Measurements from ENCODE around the gene AQP12B. TPM values are rescaled to one million over a fixed set of nuclear protein-coding genes. Genes with fewer than 3 reads are reported as not detected.

Gene AQP12B
- total and polyA plus RNA-seq, 2 of the 13 experiments (the other 11 are each of a cell fraction or from before 2014, with no cell fraction given), result not detected

- TF ChIP-seq KIAA2018 (CRISPR knock-in tag; IDR thresholded peaks at IDR 0.05; ENCODE audit: borderline replicate concordance) (no peak), LRRFIP1 (CRISPR knock-in tag; conservative IDR thresholded peaks at IDR 0.05) (no peak), ZHX1 (CRISPR knock-in tag; IDR thresholded peaks at IDR 0.05; ENCODE audit: low read depth) (no peak), ATM (IDR thresholded peaks at IDR 0.05; ENCODE audit: borderline replicate concordance) (no peak), MNT (IDR thresholded peaks at IDR 0.05) (no peak), ZNF572 (CRISPR knock-in tag; IDR thresholded peaks at IDR 0.05) (no peak), ZNF234 (CRISPR knock-in tag; conservative IDR thresholded peaks at IDR 0.05) (no peak), ZNF264 (CRISPR knock-in tag; IDR thresholded peaks at IDR 0.05) (no peak), ZFP90 (CRISPR knock-in tag; IDR thresholded peaks at IDR 0.05; ENCODE audit: borderline replicate concordance) (no peak), NR2F6 (IDR thresholded peaks at IDR 0.05) (no peak), NR2F6 (CRISPR knock-in tag; IDR thresholded peaks at IDR 0.05) (no peak), TGIF2 (CRISPR knock-in tag; IDR thresholded peaks at IDR 0.05) (no peak), ZBTB38 (CRISPR knock-in tag; IDR thresholded peaks at IDR 0.05) (no peak)
Observed at GRCh38 chr2:240635121-240635997, 47.3 kb downstream of the AQP12B start (continued).

All from HepG2 (cell line).